ENCODE data around the gene SH2D4B.
"Not testable (repeated sequence)": the region's sequence is repeated elsewhere in the genome, so short reads cannot be mapped to it uniquely, and the experiment has no call there.

The SH2D4B gene

DNA sequence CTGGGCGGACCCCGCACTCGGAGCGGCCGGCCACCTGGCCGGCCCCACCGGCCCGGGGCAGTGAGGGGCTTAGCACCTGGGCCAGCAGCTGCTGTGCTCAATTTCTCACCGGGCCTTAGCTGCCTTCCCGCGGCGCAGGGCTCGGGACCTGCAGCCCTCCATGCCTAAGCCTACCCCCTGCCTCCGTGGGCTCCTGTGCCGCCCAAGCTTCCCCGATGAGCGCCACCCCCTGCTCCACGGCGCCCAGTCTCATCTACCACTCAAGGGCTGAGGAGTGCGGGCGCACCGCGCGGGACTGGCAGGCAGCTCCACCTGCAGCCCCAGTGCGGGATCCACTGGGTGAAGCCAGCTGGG, 5.6 kb downstream of the SH2D4B start:
- not testable (repeated sequence) for DNase-seq (ENCODE audit: low spot score)

- DNase-seq (ENCODE audit: low spot score), result no peak
Observed at GRCh38 chr10:80544316-80544953, 6.7 kb downstream of the SH2D4B start.

- DNase-seq (ENCODE audit: low spot score), result no peak
Observed at GRCh38 chr10:80545258-80545881, 7.7 kb downstream of the SH2D4B start.

GRCh38 chr10:80552151-80552646, 14.5 kb downstream of the SH2D4B start:
- DNase-seq (ENCODE audit: low spot score), result no peak

DNA sequence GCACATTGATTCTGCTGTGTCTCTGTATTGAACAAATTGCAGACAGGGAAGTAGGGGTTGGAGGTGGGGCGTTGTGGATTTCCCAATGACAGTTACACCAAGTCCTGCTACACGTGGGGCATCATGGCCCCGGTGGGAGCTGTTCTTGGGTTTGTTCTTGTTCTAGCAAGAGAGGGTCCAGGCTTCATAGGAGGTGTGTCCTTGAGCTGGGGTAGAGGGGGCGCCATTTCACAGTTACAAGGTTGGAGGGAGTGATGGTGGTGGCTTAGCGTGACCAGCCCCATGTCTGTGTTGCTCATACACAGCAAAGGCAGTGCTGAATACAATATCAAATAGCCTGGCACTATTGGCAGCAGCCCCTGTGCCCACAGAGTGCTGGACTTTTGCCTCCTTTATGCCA, 15.7 kb downstream of the SH2D4B start:
- no peak for DNase-seq (ENCODE audit: low spot score)

GRCh38 chr10:80554050-80554449, 16.3 kb downstream of the SH2D4B start:
- no peak for DNase-seq (ENCODE audit: low spot score)

- DNase-seq (ENCODE audit: low spot score), result no peak
Observed at GRCh38 chr10:80555415-80555814, 17.7 kb downstream of the SH2D4B start.

GRCh38 chr10:80561950-80562349, 24.2 kb downstream of the SH2D4B start:
- DNase-seq (ENCODE audit: low spot score), result no peak

GRCh38 chr10:80567292-80567691, 29.6 kb downstream of the SH2D4B start:
- DNase-seq (ENCODE audit: low spot score), result no peak

- no peak for DNase-seq (ENCODE audit: low spot score)
Observed at GRCh38 chr10:80569131-80569895, 31.6 kb downstream of the SH2D4B start.

DNA sequence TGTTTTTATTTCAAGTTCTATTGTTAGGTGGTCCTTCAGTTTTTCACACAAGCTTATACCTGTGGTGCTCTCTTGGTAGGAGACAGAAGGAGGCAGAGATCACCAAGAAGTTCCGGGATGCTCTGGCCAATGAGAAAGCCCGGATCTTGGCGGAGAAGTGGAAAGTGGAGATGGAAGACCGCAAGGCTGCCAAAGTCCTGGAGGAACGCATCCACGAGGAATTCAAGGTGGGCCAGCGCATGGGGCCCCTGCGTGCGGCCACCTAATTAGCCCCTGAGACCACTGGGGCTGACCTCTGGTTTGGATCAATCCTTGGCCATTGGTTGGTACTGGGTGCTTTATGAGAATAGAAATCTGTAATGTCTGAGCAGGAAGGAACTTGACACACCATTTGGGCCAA, 33.6 kb downstream of the SH2D4B start:
- no peak for DNase-seq (ENCODE audit: low spot score)

DNA sequence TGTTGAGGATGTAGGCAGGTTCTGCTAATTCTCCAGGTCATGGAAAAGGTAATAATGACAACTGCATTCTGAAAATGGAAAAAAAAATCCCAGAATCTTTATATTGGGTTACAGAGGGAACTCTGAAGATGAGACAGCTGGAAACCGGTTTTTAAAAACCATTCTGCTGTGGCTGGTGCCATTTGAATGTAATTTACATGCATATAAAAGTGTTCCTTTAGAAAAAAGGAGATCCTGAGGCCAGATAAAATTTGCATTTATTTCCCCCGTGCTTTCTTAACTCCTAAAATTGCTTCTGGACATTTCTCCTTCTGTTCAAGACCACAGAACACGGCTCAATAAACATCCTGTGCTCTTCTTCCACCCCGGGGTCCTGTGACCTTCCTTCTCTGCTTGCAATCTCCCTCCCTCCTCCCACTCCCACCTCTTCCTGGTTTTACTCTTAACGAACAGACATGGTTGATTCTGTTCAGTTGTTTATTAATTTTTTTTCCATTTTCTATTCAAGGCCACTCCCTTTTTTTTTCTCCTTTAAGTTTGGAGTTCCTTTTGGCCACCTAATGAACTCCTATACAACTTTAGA, 41.6 kb downstream of the SH2D4B start:
- DNase-seq (ENCODE audit: low spot score), result no peak

- DNase-seq (ENCODE audit: low spot score), result no peak
Observed at GRCh38 chr10:80579849-80580637, 42.3 kb downstream of the SH2D4B start.

GRCh38 chr10:80580638-80581468, 43.2 kb downstream of the SH2D4B start:
- no peak for DNase-seq (ENCODE audit: low spot score)

DNA sequence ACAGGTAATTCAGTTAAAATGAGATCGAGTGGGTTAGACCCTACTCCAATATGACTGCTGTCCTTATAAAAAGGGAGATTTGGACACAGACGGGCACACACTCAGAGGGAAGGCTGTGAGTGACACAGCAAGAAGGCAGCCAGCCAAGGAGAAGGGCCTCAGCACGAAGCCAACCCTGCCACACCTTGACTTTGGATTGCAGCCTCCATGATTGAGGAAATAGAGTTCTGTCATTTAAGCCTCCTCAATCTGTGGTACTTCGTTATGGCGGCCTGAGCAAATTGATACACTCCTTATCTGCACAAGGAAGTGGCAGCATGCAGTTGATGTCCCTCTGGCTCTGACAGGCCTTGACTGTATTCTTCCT, 43.8 kb downstream of the SH2D4B start:
- DNase-seq (ENCODE audit: low spot score), result no peak

- DNase-seq (ENCODE audit: low spot score), result no peak
Observed at GRCh38 chr10:80582286-80582960, 44.7 kb downstream of the SH2D4B start.

DNA sequence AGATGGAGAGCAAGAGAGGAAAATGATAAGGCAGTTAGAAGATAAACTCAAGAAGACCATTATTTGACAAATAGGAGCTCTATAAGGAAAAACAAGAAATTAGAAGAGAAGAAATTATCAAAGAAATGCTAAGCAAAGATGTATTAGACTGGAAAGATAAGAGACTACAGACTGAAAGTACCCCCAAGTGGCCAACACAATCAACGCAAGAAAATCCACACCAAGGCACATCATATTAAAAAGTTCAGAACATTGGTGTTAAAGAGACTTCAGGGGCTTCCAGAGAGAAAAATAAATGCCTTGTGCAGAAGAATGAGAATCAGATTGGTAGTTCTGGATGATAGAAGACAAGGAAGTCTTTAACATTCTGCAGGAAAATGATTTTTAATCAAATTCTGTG, 46.0 kb downstream of the SH2D4B start:
- DNase-seq (ENCODE audit: low spot score), result no peak

GRCh38 chr10:80585812-80586211, 48.1 kb downstream of the SH2D4B start:
- DNase-seq (ENCODE audit: low spot score), result no peak

DNA sequence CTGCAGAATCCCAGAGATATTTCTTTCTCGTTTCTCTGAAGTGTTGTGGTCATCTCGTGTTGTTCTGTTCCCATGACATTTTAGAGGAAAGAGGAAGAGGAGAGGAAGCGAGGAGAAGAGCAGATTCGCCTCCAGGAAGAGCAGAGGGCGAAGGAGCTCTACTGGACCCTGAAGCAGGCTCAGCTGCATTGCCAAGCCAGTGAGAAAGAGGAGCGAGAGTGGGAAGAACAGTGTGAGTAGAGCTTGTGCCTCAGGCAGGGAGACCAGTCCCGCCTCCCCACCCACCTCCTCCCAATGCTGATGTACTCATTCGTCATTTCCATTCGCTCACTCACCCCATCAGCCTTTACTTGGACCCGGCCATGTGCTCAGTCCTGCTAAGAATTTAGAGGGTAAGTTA, 50.8 kb downstream of the SH2D4B start:
- no peak for DNase-seq (ENCODE audit: low spot score)

DNA sequence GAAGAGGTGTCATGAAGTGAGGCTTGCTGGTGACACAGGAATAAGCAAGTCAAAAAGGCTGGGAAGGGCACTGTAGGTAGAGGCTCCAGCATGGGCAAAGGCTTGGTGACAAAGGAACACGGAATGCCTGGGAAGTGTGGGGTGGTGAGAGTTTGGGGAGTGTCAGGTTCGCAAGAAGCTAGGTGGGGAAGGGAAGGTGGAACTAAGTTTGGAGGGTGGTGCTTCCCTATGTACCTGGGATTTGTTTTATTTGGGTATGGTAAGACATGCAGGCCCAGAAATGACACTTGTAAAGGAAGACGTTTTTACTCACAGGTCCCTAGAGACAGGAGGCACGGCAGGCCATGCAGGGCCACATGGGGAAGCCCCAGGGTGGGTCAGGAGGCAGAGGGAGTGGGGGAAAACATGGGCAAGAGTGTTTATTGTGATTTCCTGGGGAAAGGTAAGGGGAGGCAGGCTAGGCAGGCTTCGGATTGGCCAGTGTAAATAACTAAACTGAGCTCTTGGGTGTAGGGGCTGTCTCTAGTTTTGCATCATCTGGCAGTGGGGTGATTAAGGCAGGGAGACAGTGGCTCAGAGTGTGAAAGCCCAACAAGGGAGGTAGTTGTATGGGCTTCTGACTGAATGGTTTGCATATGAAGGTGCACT, 52.1 kb downstream of the SH2D4B start:
- no peak for DNase-seq (ENCODE audit: low spot score)
